ENCODE results near the gene NINL.

DNA sequence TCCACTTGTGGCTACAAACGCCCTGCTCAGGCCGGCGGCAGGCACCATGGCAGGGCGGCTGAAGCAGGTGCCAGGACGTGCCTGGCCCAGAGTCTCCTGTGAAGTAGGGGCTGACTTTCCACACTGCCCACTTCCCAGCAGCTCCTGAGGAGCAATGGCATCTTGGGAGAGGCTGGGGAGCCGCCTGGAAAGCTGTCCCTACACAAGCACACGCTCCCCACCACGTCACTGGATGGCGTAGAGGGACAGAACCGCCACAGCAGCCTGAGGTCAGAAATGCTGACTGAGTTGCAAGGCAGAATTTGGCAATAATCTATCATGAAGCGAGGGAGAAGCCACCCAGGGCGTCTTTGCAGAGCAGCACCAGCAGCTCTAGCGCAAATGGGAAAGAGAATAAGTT lies 86.3 kb downstream of the NINL start:
- TF ChIP-seq, protein P1, sequence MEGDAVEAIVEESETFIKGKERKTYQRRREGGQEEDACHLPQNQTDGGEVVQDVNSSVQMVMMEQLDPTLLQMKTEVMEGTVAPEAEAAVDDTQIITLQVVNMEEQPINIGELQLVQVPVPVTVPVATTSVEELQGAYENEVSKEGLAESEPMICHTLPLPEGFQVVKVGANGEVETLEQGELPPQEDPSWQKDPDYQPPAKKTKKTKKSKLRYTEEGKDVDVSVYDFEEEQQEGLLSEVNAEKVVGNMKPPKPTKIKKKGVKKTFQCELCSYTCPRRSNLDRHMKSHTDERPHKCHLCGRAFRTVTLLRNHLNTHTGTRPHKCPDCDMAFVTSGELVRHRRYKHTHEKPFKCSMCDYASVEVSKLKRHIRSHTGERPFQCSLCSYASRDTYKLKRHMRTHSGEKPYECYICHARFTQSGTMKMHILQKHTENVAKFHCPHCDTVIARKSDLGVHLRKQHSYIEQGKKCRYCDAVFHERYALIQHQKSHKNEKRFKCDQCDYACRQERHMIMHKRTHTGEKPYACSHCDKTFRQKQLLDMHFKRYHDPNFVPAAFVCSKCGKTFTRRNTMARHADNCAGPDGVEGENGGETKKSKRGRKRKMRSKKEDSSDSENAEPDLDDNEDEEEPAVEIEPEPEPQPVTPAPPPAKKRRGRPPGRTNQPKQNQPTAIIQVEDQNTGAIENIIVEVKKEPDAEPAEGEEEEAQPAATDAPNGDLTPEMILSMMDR (conservative IDR thresholded peaks at IDR 0.05; ENCODE audit: low read depth, low read length), result no peak
- TF ChIP-seq EZH2 (IDR thresholded peaks at IDR 0.05; ENCODE audit: borderline replicate concordance, low read depth, low read length, poor library complexity, severe bottlenecking), result no peak

All from A673 (cell line).